ENCODE data around the gene PARM1.

Gene PARM1

DNA sequence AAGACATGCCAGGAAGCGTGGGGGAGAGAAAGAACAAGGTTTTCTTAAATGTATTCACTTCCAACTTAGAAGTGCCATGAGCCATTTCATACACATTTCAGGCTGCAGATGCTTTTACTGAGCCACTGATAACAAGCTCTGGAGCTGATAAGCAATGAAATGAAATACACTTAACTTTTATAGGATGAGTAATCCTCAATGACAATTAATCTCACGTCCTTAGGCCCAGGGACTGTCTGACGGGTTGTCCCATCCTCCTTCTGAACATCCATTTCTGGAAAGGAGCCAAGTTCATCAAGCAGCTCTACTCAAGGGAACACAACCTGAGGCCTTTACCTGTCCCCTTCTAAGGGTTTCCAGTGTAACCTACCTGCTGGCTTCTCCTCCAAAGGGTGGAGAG lies 121.2 kb downstream of the PARM1 start:
- Histone ChIP-seq H3K4me1 (ENCODE audit: control insufficient read depth, insufficient read depth, low read length) (no peaks in the 10 kb centered on the region), H3K27ac (ENCODE audit: extremely low read depth, low read depth, low read length) (no peak overlapping the region), H3K36me3 (ENCODE audit: control insufficient read depth in 2 of 2, insufficient read depth in 1 of 2, low read length in 2 of 2) (no peaks in the 10 kb centered on the region), H3K9me3 (ENCODE audit: control insufficient read depth, insufficient read depth, low read depth, low read length) (no peaks in the 10 kb centered on the region), H3K4me3 (ENCODE audit: low read depth, low read length) (no peak overlapping the region)
- TF ChIP-seq ZBTB49 (tag by site-specific recombination; IDR thresholded peaks at IDR 0.05; ENCODE audit: low read depth) (no peak), ZNF311 (tag by site-specific recombination; IDR thresholded peaks at IDR 0.05; ENCODE audit: borderline replicate concordance) (no peak), ZNF391 (tag by site-specific recombination; IDR thresholded peaks at IDR 0.05; ENCODE audit: borderline replicate concordance, low read depth) (no peak), ZNF223 (tag by site-specific recombination; IDR thresholded peaks at IDR 0.05) (no peak), ZNF580 (tag by site-specific recombination; IDR thresholded peaks at IDR 0.05) (no peak)
- TF ChIP-seq, protein P1, sequence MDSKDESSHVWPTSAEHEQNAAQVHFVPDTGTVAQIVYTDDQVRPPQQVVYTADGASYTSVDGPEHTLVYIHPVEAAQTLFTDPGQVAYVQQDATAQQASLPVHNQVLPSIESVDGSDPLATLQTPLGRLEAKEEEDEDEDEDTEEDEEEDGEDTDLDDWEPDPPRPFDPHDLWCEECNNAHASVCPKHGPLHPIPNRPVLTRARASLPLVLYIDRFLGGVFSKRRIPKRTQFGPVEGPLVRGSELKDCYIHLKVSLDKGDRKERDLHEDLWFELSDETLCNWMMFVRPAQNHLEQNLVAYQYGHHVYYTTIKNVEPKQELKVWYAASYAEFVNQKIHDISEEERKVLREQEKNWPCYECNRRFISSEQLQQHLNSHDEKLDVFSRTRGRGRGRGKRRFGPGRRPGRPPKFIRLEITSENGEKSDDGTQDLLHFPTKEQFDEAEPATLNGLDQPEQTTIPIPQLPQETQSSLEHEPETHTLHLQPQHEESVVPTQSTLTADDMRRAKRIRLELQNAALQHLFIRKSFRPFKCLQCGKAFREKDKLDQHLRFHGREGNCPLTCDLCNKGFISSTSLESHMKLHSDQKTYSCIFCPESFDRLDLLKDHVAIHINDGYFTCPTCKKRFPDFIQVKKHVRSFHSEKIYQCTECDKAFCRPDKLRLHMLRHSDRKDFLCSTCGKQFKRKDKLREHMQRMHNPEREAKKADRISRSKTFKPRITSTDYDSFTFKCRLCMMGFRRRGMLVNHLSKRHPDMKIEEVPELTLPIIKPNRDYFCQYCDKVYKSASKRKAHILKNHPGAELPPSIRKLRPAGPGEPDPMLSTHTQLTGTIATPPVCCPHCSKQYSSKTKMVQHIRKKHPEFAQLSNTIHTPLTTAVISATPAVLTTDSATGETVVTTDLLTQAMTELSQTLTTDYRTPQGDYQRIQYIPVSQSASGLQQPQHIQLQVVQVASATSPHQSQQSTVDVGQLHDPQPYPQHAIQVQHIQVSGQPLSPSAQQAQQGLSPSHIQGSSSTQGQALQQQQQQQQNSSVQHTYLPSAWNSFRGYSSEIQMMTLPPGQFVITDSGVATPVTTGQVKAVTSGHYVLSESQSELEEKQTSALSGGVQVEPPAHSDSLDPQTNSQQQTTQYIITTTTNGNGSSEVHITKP (tag by site-specific recombination; IDR thresholded peaks at IDR 0.05) = no peak
- POLR2A ChIA-PET = no interaction called here
- CTCF ChIA-PET = no interaction called here

GRCh38 chr4:75056277-75056676 lies 123.4 kb downstream of the PARM1 start:
- ChIA-PET POLR2A (no interaction called here), CTCF (no interaction called here)
- no peaks in the 10 kb centered on the region for H3K9me3 ChIP-seq (ENCODE audit: control insufficient read depth, insufficient read depth, low read depth, low read length)
- no peaks in the 10 kb centered on the region for H3K36me3 ChIP-seq (ENCODE audit: control insufficient read depth in 2 of 2, insufficient read depth in 1 of 2, low read length in 2 of 2)
- TF ChIP-seq ZFHX2 (tag by site-specific recombination; conservative IDR thresholded peaks at IDR 0.05) = no peak
- TF ChIP-seq, protein P1 (tag by site-specific recombination; IDR thresholded peaks at IDR 0.05) = no peak
- TF ChIP-seq ZNF324 (tag by site-specific recombination; IDR thresholded peaks at IDR 0.05) = no peak
- no peak for TF ChIP-seq ZNF626 (tag by site-specific recombination; IDR thresholded peaks at IDR 0.05)
- TF ChIP-seq OVOL3 (tag by site-specific recombination; IDR thresholded peaks at IDR 0.05) = no peak
- TF ChIP-seq, protein P2, sequence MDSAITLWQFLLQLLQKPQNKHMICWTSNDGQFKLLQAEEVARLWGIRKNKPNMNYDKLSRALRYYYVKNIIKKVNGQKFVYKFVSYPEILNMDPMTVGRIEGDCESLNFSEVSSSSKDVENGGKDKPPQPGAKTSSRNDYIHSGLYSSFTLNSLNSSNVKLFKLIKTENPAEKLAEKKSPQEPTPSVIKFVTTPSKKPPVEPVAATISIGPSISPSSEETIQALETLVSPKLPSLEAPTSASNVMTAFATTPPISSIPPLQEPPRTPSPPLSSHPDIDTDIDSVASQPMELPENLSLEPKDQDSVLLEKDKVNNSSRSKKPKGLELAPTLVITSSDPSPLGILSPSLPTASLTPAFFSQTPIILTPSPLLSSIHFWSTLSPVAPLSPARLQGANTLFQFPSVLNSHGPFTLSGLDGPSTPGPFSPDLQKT (IDR thresholded peaks at IDR 0.05; ENCODE audit: borderline replicate concordance, low read depth, low read length) = no peak
- TF ChIP-seq BCL11B (tag by site-specific recombination; IDR thresholded peaks at IDR 0.05; ENCODE audit: low read depth) = no peak
- TF ChIP-seq OSR2 (tag by site-specific recombination; IDR thresholded peaks at IDR 0.05) = no peak
- no peak for TF ChIP-seq ZIC2 (tag by site-specific recombination; IDR thresholded peaks at IDR 0.05)
- no peak for TF ChIP-seq KLF7 (tag by site-specific recombination; IDR thresholded peaks at IDR 0.05; ENCODE audit: borderline replicate concordance)
- H3K4me3 ChIP-seq (ENCODE audit: low read depth, low read length) = no peak overlapping the region
- H3K4me1 ChIP-seq (ENCODE audit: control insufficient read depth, insufficient read depth, low read length) = no peaks in the 10 kb centered on the region
- H3K27ac ChIP-seq (ENCODE audit: extremely low read depth, low read depth, low read length) = no peak overlapping the region
